DMS79 (cell line): ENCODE data around the gene SDCBP2.
"Not testable (repeated sequence)": the region's sequence is repeated elsewhere in the genome, so short reads cannot be mapped to it uniquely, and the experiment has no call there.

Source experiments
- DNase-seq: peaks from one replicate; lab custom pipeline; 2025; lab: John Stamatoyannopoulos, UW

Gene SDCBP2

GRCh38 chr20:1357921-1358671 lies 29.2 kb upstream of the SDCBP2 start:
- no peak for DNase-seq

DNA sequence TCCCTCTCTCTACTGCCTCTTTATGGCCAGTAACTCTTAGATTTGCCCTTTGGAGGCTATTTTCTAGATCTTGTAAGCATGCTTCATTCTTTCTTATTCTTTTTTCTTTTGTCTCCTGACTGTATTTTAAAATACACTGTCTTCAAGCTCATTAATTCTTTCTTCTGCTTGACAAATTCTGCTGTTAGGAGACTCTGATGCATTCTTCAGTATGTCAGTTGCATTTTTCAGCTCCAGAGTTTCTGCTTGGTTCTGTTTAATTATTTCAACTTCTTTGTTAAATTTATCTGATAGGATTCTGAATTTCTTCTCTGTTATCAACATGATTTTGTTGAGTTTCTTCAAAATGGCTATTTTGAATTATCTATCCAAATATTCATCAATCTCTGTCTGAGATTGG lies 25.0 kb upstream of the SDCBP2 start:
- no peak for DNase-seq

DNA sequence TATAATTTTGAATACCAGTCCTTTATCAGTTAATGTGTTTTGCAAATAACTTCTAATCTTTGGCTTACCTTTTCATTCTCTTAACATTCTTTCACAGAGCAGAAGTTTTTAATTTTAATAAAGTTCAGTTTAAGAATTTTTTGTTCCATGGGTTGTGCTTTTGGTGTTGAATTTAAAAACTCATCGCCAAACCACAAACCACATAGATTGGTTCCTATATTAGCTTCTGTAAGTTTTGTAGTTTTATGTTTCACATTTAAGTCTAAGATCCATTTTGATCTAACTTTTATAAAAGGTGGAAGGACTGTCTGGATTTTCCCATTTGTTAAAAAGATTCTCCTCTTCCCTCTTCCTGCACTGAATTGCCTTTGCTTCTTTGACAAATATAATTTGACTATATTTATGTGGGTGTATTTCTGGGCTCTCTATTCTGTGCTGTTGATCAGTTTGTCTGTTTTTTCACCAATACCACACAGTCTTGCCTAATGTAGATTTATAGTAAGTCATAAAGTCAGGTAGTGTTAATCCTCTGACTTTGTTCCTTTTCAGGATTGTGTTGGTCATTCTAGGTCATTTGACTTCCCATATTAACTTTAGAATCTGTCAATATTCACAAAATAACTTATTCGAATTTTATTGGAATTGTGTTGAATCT lies 17.5 kb upstream of the SDCBP2 start:
- DNase-seq: no peak

DNA sequence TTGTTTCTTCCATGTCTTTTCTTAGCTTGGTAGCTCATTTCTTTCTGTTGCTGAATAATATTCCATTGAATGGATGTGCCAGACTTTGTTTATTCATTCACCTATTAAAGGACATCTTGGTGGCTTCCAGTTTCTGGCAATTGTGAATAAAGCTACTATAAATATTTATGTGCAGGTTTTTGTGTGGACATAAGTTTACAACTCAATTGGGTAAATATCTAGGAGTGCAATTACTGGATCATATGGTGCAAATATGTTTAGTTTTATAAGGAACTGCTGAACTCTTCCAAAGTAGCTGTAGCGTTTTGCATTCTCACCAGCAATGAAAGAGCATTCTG lies 16.8 kb upstream of the SDCBP2 start:
- no peak for DNase-seq

GRCh38 chr20:1345030-1345755 lies 16.3 kb upstream of the SDCBP2 start:
- no peak for DNase-seq

DNA sequence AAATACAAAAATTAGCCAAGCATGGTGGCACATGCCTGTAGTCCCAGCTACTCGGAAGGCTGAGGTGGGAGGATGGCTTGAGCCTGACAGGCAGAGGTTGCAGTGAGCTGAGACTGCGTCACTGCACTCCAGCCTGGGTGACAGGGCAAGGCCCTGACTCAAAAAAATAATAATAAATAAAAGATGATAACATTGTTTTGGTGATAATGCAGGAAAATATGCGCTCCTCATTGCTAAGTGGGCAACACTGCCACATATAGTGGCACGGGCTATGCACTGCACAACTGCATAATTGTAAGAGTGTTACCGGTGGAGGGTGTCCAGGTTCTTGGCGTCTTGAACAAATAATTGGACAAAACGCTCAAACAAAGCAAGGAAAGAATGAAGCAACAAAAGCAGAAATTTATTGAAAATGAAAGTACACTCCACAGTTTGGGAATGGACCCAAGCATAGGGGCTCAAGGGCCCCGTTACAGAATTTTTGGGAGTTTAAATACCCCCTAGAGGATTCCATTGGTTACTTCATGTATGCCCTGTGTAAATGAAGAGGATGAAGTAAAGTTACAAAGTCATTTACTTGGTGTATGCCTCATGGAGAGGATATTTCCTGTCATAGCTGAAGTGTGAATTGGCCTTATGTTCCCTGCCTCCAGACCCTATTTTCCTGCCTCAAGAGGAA lies 14.6 kb upstream of the SDCBP2 start:
- not testable (repeated sequence) for DNase-seq

GRCh38 chr20:1341561-1342265 lies 12.8 kb upstream of the SDCBP2 start:
- DNase-seq: no peak

- DNase-seq: no peak
Observed at GRCh38 chr20:1338801-1339200, 9.9 kb upstream of the SDCBP2 start.

- DNase-seq: no peak
Observed at GRCh38 chr20:1338096-1338495, 9.2 kb upstream of the SDCBP2 start.

DNA sequence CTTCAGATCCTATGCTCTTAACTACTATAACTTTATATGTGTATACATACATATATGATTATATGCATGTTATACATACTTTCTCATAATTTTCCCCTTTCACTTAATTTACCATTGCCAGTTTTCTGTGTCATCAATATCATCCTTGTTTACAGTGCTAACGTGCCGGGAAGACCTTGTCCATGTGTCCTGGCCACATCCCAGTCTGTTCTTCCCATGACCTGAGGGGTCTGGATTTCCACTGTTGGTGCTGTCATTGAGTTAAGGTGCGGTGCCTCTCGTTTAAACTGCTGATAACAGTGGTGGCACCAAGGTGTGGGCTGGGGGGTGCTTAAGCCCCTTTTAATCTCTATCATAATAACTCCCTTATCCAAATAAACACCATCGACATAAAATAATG lies 8.5 kb upstream of the SDCBP2 start:
- DNase-seq: no peak

GRCh38 chr20:1336699-1337367 lies 7.9 kb upstream of the SDCBP2 start:
- no peak for DNase-seq

DNA sequence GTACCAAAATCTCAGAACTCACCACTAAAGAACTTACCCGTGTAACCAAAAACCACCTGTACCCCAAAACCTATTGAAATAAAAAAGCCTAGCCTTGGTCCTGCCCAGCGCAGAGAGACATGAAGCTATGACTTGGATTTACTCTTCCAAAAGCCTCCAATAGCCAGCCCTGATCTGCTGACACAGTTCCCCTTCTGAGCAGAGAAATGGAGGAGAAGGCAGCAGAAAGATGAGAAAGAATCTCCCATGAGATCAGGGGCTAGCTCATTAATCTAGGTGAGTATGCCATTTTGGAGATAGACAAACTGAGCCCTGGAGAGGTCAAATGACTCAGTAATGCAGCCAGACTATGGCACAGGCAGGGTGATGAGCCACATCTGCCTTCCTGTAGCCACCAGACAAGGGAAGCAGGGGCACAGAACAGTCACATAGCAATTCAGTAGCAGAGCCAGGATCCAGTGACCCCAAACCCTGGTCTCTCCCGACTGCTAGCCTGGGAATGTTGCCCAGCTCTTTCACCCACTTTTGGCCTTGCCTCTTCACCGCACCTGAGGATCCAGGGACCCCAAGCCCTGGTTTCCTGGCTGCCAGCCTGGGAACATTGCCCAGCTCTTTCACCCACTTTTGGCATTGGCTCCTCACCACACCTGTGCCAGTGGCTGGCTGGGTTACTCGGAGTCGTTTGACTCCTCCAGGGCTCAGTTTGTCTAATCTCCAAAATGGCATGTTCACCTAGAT lies 7.2 kb upstream of the SDCBP2 start:
- DNase-seq: no peak

DNA sequence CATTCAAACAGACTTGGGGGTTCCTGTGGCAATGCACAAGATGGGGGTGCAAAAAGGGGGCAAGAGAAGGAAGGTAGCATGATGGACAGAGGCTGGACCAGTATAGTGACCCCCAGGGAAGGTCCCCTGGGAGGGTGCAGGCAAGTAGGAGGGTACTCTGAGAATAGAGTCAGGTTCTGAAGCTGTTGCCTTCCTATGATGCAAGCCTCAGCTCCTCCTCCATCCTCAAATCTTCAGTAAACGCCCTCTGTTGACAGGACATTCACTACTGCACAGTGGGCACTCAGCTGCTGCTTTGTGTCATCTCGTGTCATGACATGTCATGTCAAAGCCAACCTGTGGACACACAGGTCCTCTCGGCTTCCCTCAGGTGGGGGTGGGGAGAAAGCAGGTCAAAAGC lies 5.8 kb upstream of the SDCBP2 start:
- DNase-seq: no peak

DNA sequence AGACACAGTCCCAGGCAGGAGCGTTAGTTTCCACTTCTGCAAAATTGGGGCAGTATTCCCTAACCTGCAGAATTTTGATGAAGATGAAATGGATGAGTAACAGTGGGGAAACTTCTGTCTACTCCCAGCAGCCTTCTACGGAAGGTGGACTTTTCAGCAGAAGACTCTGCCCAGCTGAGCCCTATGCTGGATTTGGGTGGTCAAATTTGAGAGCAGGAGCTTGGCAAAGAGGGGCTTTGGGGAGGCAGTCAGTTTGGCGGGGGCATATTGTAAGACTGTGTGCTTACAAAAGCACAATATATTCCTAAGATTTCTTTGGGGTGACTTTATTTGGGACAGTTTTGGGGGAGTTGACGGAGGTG lies 5.4 kb upstream of the SDCBP2 start:
- no peak for DNase-seq

DNA sequence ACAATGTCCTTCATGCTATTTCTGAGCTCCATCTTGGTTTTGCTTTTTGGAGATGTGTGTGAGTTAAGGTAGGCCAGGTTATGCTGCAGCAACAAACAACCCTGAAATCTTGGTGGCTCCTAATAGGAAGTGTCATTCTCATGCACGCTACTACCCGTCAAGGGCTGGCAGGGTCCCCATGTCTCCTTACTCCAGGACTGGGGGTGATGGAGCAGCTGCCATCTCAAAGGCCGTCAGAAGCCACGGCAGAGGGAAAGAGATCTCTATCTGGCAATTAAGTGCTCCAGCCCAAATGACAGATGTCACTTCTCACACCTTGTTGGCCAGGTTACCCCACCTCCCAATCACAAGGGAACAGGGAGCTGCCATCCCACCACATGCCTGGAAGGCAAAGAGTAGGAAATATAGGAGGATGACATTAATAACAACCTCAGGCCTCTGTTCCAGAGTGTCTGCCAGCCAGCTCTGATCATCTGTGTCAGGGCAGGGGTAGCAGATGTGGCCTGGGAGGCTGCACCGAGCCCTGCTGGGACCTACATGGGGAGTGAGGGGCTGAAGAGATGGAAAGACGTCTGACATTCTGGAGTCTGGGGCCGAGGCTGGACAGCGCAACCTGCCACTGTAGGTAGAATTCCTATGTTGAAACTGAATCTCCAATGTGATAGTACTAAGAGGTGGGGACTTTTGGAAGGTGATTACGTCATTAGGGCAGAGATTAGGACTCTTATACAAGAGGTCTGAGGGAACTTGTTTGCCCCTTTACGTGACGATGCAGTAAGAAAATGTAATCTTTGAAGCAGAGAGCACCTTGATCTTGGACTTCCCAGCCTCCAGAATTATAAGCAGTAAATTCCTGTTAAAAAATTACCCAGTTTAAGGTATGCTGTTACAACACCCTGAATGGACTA lies 4.8 kb upstream of the SDCBP2 start:
- DNase-seq: no peak

DNA sequence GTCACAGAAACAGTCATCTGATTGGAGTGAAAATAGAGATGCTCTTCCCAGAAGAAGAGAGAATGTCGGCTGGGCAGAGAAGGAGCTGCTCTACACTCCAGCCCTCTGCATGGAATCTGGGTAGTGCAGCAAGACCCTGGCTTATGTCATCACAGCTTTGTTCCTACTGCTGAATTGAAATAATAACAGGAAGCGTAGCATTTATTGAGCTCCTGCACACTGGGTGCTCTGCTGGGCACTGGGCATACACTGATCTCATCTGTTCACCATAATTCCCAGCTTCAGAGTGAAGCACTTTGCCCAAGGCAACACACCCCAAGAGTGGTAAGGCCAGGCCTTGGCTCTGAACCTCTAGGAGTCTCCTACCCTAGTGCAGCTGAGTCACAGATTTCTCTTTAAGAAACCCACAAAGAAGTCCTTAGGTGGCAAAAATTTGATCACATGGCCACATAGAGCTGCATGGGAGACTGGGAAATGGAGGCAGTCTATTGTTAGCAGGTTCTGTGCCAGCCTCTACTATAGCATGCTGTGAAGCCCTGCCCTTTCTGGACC lies 3.9 kb upstream of the SDCBP2 start:
- no peak for DNase-seq

DNA sequence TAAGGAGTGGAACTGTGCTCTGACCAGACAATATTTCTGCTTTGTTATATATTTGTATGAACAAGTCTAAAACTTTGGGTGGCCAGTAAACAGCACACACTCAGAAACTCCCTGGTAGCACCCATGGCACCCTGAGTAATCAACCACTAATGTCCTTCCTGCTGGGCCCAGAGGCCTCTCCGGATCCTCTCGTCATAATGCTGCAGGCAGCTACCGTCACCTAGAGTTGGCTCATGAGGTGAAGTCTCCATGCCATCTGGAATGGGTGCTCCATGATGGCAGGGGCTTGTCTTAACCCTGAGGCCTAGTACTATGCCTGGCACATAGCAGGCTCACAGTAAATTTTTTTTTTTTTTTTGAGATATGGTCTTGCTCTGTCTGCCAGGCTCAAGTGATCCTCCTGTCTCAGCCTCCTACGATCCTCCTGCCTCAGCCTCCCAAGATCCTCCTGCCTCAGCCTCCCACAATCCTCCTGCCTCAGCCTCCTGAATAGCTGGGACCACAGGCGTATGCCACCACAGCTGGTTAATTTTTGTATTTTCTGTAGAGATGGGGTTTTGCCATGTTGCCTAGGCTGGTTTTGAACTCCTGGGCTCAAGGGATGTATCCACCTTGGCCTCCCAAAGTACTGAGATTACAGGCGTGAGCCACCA lies 3.0 kb upstream of the SDCBP2 start:
- DNase-seq: no peak

GRCh38 chr20:1331101-1331500 lies 2.2 kb upstream of the SDCBP2 start:
- no peak for DNase-seq
